SK-N-SH (cell line): ENCODE data around the gene TFRC. TPM values are rescaled to one million over a fixed set of nuclear protein-coding genes. Genes with fewer than 3 reads are reported as not detected.

ENCODE experiments used
- CTCF ChIA-PET: fragments of 300-600, 350-600 bp; formaldehyde crosslinking; extraction: SDS; loops from one replicate; lab custom pipeline; 2021; lab: Yijun Ruan, JAX
- POLR2A ChIA-PET: fragments of 350-600 bp; sonication (Branson Sonifier 250); formaldehyde crosslinking; extraction: SDS; loops from one replicate; lab custom pipeline; 2020; ENCODE audit warnings: antibody characterized with exemption, inconsistent platforms; lab: Yijun Ruan, JAX
- DNase-seq: peaks from one replicate; pipeline ENCODE4 v3.0.0; 2012
- H2AFZ ChIP-seq: fragments of 200-600 bp; sonication (generic); 2 replicates; pipeline ENCODE4 v1.8.1; 2016; ENCODE audit warnings: antibody characterized with exemption, mild to moderate bottlenecking, low read depth
- H3F3A ChIP-seq: fragments of 200-600 bp; sonication (generic); replicated peaks from 2 replicates; pipeline ENCODE3; 2016; ENCODE audit warnings: antibody characterized with exemption, mild to moderate bottlenecking; ENCODE audit not compliant: insufficient read depth
- H3K27ac ChIP-seq, 2 experiments: fragments of 200-500 bp in 1 of 2; fragments of 200-600 bp in 1 of 2; sonication (Bioruptor generic) in 1 of 2; sonication (generic), shearing (Covaris generic) in 1 of 2; 2 replicates each; pipeline versions ENCODE4 v1.5.1 to v1.6.1; 2014 to 2016; ENCODE audit warnings: low read depth in 2 of 2, inconsistent platforms in 1 of 2, low read length in 1 of 2, mild to moderate bottlenecking in 1 of 2, mixed read lengths in 1 of 2
- H3K27me3 ChIP-seq: fragments of 200-600 bp; sonication (generic), shearing (Covaris generic); 2 replicates; pipeline ENCODE4 v1.6.1; 2016; ENCODE audit warnings: mixed run types; ENCODE audit not compliant: insufficient read depth
- H3K36me3 ChIP-seq, 2 experiments: fragments of 200-500 bp in 1 of 2; fragments of 200-600 bp in 1 of 2; sonication (Bioruptor generic) in 1 of 2; sonication (generic) in 1 of 2; replicated peaks in 1 of 2; 2 replicates each; pipeline versions ENCODE3 to v1.5.1; 2014 to 2016; ENCODE audit warnings: low read length in 1 of 2, mild to moderate bottlenecking in 1 of 2; ENCODE audit not compliant: insufficient read depth in 2 of 2, control insufficient read depth in 1 of 2
- H3K4me1 ChIP-seq, 2 experiments: fragments of 200-500 bp in 1 of 2; fragments of 200-600 bp in 1 of 2; sonication (Bioruptor generic) in 1 of 2; sonication (generic), shearing (Covaris generic) in 1 of 2; 2 replicates each; pipeline versions ENCODE4 v1.5.1 to v1.6.1; 2014 to 2016; ENCODE audit warnings: low read depth in 1 of 2, low read length in 1 of 2, mixed run types in 1 of 2; ENCODE audit not compliant: insufficient read depth in 2 of 2, control insufficient read depth in 1 of 2
- H3K4me2 ChIP-seq: fragments of 200-600 bp; sonication (generic), shearing (Covaris generic); 2 replicates; pipeline ENCODE4 v1.6.1; 2017; ENCODE audit warnings: mixed run types
- H3K4me3 ChIP-seq, 2 experiments: fragments of 200-500 bp in 1 of 2; fragments of 200-600 bp in 1 of 2; sonication (Bioruptor generic) in 1 of 2; sonication (generic), shearing (Covaris generic) in 1 of 2; 2 replicates each; pipeline versions ENCODE4 v1.5.1 to v1.8.1; 2014 to 2016; ENCODE audit warnings: low read depth in 2 of 2, inconsistent platforms in 1 of 2, low read length in 1 of 2, mild to moderate bottlenecking in 1 of 2, mixed read lengths in 1 of 2, moderate library complexity in 1 of 2
- H3K79me2 ChIP-seq: fragments of 200-600 bp; sonication (generic); 2 replicates; pipeline ENCODE4 v1.8.1; 2017; ENCODE audit warnings: mild to moderate bottlenecking; ENCODE audit not compliant: insufficient read depth
- H3K9ac ChIP-seq: fragments of 200-600 bp; sonication (generic); 2 replicates; pipeline ENCODE4 v1.6.1; 2017; ENCODE audit warnings: mixed run types
- H3K9me2 ChIP-seq: fragments of 200-600 bp; sonication (generic); 2 replicates; pipeline ENCODE4 v1.6.1; 2017; ENCODE audit warnings: mixed run types
- H3K9me3 ChIP-seq: fragments of 200-600 bp; sonication (generic); 2 replicates; pipeline ENCODE4 v1.6.1; 2017; ENCODE audit warnings: mixed run types, mild to moderate bottlenecking, moderate library complexity
- H4K20me1 ChIP-seq: fragments of 200-600 bp; sonication (generic); 2 replicates; pipeline ENCODE4 v1.6.1; 2017; ENCODE audit warnings: mild to moderate bottlenecking, mixed run types; ENCODE audit not compliant: insufficient read depth
- ELF1 ChIP-seq: IDR thresholded peaks from 2 replicates; pipeline ENCODE4 v1.4.0; 2012
- FOSL2 ChIP-seq: IDR thresholded peaks from 2 replicates; pipeline ENCODE4 v1.4.0; 2012; ENCODE audit warnings: low read depth, mild to moderate bottlenecking, moderate library complexity, borderline replicate concordance
- FOXJ3 ChIP-seq: sonication (generic); formaldehyde crosslinking; IDR thresholded peaks from 2 replicates; pipeline ENCODE4 v1.5.1; 2020; ENCODE audit warnings: mild to moderate bottlenecking, missing genetic modification reagents
- PBX3 ChIP-seq: IDR thresholded peaks from 2 replicates; pipeline ENCODE4; 2012
- POLR2AphosphoS5 ChIP-seq: IDR thresholded peaks from 2 replicates; pipeline ENCODE4 v1.6.1; 2012; ENCODE audit warnings: low read depth, low read length
- RAD21 ChIP-seq: IDR thresholded peaks from 2 replicates; pipeline ENCODE4 v1.6.1; 2012; ENCODE audit warnings: mild to moderate bottlenecking, low read length
- RXRA ChIP-seq: IDR thresholded peaks from 2 replicates; pipeline ENCODE4 v1.4.0; 2012; ENCODE audit warnings: low read depth, mild to moderate bottlenecking, borderline replicate concordance
- SMC3 ChIP-seq: IDR thresholded peaks from 2 replicates; pipeline ENCODE4 v1.6.1; 2012; ENCODE audit warnings: low read depth, low read length, improper control_type of control experiment
- TCF12 ChIP-seq: IDR thresholded peaks from 2 replicates; pipeline ENCODE4 v1.4.0; 2012
- TEAD4 ChIP-seq: IDR thresholded peaks from 2 replicates; pipeline ENCODE4 v1.4.0; 2012; ENCODE audit warnings: mild to moderate bottlenecking, borderline replicate concordance; ENCODE audit not compliant: insufficient read depth
- whole genome bisulfite sequencing: methylation state at CpG from one replicate; pipeline ENCODE4 v1.1.6; 2017; ENCODE audit warnings: low lambda C conversion rate; 5-methylcytosine and 5-hydroxymethylcytosine counted together
- polyA plus RNA-seq, 3 experiments: library from polyadenylated mRNA; depleted of rRNA; stranded (reverse); fragments of >200 nt; gene quantifications; 2 replicates each; pipeline ENCODE4 v1.2.3, GENCODE V29; 2012
- TF ChIP-seq, protein P1 (sequence below): IDR thresholded peaks from 2 replicates; pipeline ENCODE4 v1.4.0; 2012; ENCODE audit warnings: low read depth
- TF ChIP-seq, protein P2 (sequence below): IDR thresholded peaks from 2 replicates; pipeline ENCODE4 v1.4.0; 2012; ENCODE audit warnings: low read depth, borderline replicate concordance
- TF ChIP-seq, protein P3 (sequence below): fragments of 150-350 bp; IDR thresholded peaks from 2 replicates; pipeline ENCODE4 v1.6.1; 2017; ENCODE audit warnings: antibody characterized with exemption, low read length, low read depth, borderline replicate concordance
- TF ChIP-seq, protein P4 (sequence below): fragments of 200-600 bp; sonication (generic); IDR thresholded peaks from 2 replicates; pipeline ENCODE4 v1.6.1; 2017; ENCODE audit warnings: antibody characterized with exemption, mild to moderate bottlenecking, moderate library complexity

TFRC gene
- polyA plus RNA-seq, 1 of the 3 experiments (the other 2 are of a cell fraction), result 35.0 TPM

- TF ChIP-seq, protein P1, sequence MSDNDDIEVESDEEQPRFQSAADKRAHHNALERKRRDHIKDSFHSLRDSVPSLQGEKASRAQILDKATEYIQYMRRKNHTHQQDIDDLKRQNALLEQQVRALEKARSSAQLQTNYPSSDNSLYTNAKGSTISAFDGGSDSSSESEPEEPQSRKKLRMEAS, result no peak
- TF ChIP-seq, protein P2, sequence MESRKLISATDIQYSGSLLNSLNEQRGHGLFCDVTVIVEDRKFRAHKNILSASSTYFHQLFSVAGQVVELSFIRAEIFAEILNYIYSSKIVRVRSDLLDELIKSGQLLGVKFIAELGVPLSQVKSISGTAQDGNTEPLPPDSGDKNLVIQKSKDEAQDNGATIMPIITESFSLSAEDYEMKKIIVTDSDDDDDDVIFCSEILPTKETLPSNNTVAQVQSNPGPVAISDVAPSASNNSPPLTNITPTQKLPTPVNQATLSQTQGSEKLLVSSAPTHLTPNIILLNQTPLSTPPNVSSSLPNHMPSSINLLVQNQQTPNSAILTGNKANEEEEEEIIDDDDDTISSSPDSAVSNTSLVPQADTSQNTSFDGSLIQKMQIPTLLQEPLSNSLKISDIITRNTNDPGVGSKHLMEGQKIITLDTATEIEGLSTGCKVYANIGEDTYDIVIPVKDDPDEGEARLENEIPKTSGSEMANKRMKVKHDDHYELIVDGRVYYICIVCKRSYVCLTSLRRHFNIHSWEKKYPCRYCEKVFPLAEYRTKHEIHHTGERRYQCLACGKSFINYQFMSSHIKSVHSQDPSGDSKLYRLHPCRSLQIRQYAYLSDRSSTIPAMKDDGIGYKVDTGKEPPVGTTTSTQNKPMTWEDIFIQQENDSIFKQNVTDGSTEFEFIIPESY, result no peak
- TF ChIP-seq SMC3, result no peak
- no peak for TF ChIP-seq TEAD4
- TF ChIP-seq, protein P3, sequence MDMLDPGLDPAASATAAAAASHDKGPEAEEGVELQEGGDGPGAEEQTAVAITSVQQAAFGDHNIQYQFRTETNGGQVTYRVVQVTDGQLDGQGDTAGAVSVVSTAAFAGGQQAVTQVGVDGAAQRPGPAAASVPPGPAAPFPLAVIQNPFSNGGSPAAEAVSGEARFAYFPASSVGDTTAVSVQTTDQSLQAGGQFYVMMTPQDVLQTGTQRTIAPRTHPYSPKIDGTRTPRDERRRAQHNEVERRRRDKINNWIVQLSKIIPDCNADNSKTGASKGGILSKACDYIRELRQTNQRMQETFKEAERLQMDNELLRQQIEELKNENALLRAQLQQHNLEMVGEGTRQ, result no peak
These were observed 65.8 kb downstream of the TFRC start (continued) for GRCh38 chr3:196016059-196016458.

- no peak overlapping the region for H3K9ac ChIP-seq
- no peak for DNase-seq
- no peak overlapping the region for H3K27ac ChIP-seq
- no peaks in the 10 kb centered on the region for H3K9me2 ChIP-seq
- no peak overlapping the region for H2AFZ ChIP-seq
- no peaks in the 10 kb centered on the region for H3K79me2 ChIP-seq
- H4K20me1 ChIP-seq, result no peaks in the 10 kb centered on the region
- no peaks in the 10 kb centered on the region for H3K36me3 ChIP-seq
- 72% methylated on average over 12 of the region's 15 CpGs for WGBS
- H3K4me1 ChIP-seq, result no peaks in the 10 kb centered on the region
- no peak overlapping the region for H3K4me2 ChIP-seq
- no peaks in the 10 kb centered on the region for H3F3A ChIP-seq
- TF ChIP-seq ELF1 (no peak), RAD21 (no peak), FOXJ3 (CRISPR knock-in tag) (no peak), TEAD4 (no peak)
- H3K9me3 ChIP-seq, result 0 out of 2 replicates have a peak, but pooled peaks cover 7% of the 10 kb centered on the region
- ChIA-PET CTCF (no interaction called here), POLR2A (no interaction called here)
- no peaks in the 10 kb centered on the region; the same call in 1 of the 2 replicates for H3K27me3 ChIP-seq
- H3K4me3 ChIP-seq, result no peak overlapping the region
These were observed 68.1 kb downstream of the TFRC start for GRCh38 chr3:196013587-196014487.

- no peaks in the 10 kb centered on the region; the same call in 1 of the 2 replicates for H3K27me3 ChIP-seq
- no peaks in the 10 kb centered on the region for H3F3A ChIP-seq
- H3K9ac ChIP-seq, result no peak overlapping the region
- no peak overlapping the region for H3K4me2 ChIP-seq
- CTCF ChIA-PET, result no interaction called here
- no peaks in the 10 kb centered on the region for H3K79me2 ChIP-seq
- H4K20me1 ChIP-seq, result no peaks in the 10 kb centered on the region
- no peak overlapping the region for H3K4me3 ChIP-seq
- H2AFZ ChIP-seq, result no peak overlapping the region
- no peaks in the 10 kb centered on the region for H3K9me2 ChIP-seq
- H3K27ac ChIP-seq, result no peak overlapping the region
- 74% methylated on average over 14 of the region's 15 CpGs for WGBS
- no peak for DNase-seq
- no peaks in the 10 kb centered on the region for H3K4me1 ChIP-seq
- POLR2A ChIA-PET, result no interaction called here
- no peaks in the 10 kb centered on the region for H3K36me3 ChIP-seq
- H3K9me3 ChIP-seq, result 0 out of 2 replicates have a peak, but pooled peaks cover 7% of the 10 kb centered on the region
- TF ChIP-seq PBX3 (no peak), RXRA (no peak), POLR2AphosphoS5 (no peak), TCF12 (no peak), FOSL2 (no peak), ELF1 (no peak), RAD21 (no peak)
- TF ChIP-seq, protein P1, result no peak
- TF ChIP-seq, protein P3, result no peak
- TF ChIP-seq, protein P4, sequence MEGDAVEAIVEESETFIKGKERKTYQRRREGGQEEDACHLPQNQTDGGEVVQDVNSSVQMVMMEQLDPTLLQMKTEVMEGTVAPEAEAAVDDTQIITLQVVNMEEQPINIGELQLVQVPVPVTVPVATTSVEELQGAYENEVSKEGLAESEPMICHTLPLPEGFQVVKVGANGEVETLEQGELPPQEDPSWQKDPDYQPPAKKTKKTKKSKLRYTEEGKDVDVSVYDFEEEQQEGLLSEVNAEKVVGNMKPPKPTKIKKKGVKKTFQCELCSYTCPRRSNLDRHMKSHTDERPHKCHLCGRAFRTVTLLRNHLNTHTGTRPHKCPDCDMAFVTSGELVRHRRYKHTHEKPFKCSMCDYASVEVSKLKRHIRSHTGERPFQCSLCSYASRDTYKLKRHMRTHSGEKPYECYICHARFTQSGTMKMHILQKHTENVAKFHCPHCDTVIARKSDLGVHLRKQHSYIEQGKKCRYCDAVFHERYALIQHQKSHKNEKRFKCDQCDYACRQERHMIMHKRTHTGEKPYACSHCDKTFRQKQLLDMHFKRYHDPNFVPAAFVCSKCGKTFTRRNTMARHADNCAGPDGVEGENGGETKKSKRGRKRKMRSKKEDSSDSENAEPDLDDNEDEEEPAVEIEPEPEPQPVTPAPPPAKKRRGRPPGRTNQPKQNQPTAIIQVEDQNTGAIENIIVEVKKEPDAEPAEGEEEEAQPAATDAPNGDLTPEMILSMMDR, result no peak
These were observed 68.9 kb downstream of the TFRC start for GRCh38 chr3:196012941-196013476.
